HG03558 (cell line): Measurements from ENCODE around the gene ALPK1.
"Not testable (repeated sequence)": the region's sequence is repeated elsewhere in the genome, so short reads cannot be mapped to it uniquely, and the experiment has no call there.

Source experiments
- ATAC-seq: cut with Tn5 transposase; IDR thresholded peaks from one replicate; pipeline ENCODE4 v1.9.1; 2021; ENCODE audit warnings: moderate number of reproducible peaks; ENCODE audit not compliant: unreplicated experiment; ENCODE audit errors: extremely low read depth

The ALPK1 gene

DNA sequence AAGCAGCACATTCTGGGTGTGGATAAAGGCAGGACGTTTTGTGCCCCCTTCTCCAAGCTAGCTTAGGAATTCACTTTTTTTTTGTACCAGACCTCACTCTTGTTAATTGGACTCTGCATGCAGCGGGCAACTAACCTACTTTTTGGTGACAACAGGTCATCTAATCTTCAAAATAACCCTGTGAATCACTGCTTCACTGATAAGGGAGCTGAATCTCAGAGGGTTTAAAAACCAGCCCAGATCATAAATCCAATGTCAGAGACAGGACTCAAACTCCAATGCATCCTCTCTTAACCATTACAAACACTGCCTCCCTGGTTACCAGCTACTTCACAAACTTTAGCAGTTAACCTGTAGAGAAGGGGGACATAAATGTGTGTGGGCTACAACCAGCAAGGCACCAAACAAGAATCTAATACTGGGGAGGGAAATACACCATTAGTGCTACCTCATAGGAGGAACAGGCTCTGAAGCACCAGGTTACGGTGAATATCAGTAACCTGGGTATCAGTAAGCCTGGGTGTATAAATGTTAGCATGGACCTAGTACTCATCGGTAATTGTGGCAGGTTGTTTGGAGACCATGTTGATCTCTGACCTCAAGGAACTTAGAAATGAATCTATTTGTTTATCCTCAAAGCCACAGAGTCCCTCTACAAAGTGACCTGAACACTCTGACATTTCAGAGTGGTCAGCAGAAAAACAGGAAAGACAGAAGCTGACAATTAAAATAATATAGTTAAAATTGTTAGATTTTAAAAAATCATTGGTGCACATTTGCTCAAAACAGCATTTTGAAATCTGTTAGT is 14.1 kb upstream of the ALPK1 start:
- ATAC-seq, result no peak

DNA sequence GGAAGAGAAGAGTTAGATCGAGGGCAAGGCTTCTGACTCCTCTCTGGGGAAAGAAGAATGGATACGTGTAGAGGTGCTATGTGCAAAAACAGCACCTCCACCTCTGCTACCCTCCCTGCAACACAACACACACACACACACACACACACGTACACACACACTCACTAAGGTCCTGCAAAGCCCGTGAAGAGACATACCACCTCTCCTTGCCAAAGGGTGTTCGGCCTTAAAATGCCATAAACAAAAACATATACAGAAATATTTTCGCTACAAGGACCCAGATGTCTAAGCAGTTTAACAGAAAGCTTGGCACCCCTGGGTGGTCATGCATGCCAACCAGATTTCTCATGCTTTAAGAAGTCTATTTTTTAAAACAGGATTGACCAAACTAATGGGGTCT is 13.0 kb upstream of the ALPK1 start:
- ATAC-seq, result no peak

DNA sequence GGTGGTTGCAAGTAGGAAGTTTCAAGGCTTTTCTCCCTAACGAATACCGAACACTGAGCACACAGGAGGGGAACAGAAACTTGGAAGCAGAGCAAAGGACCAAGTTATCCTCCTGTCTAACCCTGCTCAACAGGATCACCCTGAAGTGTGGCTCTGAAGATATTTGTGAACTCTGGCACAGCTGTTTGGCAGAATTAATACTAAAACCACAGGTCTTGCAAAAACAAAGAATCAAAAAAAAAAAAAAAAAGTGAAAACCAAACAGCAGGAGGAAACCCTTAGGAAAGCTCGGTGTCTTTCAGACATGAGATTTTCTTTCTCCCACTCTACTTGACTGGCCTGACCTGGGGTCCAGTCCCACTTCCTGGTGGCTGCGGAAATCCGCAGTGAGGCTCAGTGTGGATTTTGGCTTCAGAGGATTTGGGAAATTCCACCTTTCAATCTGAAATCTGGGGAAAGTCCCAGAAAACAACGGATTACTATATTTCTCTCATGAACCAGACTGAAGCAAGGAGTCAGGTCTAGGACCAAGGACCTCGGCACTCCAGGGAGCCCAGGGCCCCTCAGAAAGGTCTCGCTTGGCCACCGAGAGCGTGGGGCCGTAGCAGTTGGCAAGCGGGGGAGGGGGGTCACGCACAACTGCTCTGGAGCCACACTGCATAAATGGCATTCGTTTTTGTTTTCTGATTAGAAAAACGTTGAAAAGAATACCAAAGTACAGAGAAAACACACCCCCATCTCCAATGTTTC is 12.3 kb upstream of the ALPK1 start:
- no peak for ATAC-seq

DNA sequence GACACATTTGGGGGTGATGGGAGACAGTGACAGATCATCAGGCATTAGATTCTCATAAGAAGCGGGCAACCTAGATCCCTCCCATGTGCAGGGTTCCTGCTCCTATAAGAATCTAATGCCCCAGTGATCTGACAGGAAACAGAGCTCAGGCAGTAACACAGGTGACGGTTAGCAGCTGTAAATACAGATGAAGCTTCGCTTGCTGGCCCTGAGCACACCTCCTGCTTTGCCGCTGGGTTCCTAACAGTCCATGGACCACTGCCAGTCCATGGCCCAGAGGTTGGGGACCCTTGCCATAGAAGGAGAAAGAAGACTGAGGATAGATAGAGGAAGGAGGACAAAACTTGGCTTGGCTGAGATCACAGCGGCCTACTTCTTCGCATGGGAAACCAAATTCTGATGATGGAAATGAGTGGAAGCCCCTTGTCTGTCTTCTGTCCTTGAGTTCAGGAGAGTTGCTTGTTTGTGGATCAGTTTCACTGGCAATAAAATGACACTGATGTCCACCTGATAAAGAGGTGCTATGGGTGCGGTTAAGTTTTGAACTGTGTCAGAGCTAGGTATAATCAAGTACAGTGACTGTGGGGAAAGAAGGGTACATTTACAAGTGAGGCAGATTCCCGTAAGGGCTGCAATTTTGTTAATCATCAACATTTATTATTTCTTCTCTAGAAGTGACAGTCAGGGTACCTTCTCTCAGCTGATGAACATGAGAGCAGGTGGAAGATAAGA is 9.7 kb upstream of the ALPK1 start:
- peak; percentile 14 for ATAC-seq

DNA sequence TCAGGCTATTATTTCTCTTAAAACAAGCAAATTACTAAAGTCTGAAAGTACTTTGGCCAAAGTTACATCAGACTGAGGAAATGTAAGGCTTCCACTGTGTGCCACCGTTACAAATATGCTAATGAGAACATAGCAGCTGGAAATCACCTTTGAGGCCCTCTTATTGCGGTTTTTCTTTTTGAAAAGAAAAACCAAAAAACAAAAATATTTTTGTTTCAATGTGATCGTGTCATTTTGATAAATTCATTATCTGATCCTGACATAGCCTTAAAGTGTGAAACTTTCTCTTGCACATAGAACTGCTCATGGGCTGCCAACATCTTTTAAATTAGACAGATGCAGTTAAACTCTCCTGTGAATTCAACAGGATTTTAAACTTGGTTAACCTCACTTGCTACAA is 8.7 kb upstream of the ALPK1 start:
- ATAC-seq, result no peak

DNA sequence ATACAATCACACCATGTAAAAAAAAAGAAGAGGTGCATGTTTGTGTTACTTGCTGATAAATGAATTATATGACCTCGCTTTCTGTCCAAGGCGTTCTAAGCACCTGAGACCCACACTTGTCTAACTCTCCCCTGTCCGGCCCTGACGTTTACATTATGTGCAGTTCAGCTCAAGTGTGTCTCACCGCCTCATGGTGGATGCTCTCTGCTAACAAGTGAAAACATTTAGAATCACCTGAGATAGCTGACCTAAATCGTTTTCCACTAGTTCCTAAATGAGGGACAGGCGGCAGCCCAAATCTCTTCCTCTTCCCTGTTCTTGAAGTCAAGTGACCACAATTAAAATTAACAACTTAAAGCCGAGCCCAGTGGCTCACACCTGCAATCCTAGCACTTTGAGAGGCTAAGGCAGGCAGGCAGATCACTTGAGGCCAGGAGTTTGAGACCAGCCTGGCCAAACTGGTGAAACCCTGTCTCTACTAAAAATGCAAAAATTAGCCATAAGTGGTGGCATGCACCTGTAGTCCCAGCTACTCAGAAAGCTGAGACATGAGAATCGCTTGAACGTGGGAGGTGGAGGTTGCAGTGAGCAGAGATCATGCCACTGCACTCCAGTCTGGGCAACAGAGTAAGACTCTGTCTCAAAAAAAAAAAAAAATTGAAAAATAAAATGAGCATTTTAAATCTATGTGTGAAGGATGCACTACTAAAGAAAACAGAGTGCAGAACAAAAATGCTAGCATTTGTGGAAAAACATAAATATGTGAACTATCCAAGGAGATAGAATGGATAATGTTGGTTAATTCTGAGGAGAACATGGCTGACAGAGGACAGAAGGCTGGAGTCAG is 7.5 kb upstream of the ALPK1 start:
- no peak for ATAC-seq

DNA sequence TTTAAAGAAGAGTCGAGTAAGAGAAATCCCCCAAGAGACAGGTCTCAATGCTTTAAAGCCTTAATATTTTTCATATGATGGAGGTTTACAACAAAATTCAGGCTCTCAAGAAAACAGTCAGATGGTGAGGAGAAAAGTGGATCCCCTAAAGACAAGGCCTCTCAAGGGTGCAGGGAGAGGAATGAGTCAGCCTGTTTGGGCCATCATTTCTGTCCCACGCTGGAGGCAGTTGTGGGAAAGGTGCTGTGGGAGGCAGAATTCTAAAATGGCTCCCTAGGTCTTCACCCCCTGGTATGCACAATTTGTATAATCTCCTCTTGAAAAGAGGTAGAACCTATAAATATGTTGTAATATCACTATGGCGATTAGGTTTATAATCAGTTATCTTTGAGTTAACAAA is 6.8 kb upstream of the ALPK1 start:
- no peak for ATAC-seq

DNA sequence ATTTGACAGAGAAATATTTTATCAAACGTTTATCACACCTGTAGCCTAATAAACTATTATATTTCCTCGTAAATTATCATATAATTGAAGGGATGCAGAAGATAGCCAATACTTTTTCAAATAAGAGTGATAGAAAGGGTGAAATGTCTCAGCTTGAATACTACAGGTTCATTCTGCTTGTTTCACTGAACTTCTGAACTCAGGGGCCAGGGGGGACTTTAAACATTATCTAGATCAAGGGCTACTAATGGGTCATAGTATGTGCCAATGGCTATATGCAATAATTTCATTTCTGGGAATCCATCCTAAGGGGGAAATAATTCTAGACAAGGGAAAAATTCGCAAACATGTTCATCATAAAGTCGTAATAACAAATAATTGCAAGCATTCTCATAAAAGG is 2.6 kb downstream of the ALPK1 start:
- ATAC-seq, result no peak

DNA sequence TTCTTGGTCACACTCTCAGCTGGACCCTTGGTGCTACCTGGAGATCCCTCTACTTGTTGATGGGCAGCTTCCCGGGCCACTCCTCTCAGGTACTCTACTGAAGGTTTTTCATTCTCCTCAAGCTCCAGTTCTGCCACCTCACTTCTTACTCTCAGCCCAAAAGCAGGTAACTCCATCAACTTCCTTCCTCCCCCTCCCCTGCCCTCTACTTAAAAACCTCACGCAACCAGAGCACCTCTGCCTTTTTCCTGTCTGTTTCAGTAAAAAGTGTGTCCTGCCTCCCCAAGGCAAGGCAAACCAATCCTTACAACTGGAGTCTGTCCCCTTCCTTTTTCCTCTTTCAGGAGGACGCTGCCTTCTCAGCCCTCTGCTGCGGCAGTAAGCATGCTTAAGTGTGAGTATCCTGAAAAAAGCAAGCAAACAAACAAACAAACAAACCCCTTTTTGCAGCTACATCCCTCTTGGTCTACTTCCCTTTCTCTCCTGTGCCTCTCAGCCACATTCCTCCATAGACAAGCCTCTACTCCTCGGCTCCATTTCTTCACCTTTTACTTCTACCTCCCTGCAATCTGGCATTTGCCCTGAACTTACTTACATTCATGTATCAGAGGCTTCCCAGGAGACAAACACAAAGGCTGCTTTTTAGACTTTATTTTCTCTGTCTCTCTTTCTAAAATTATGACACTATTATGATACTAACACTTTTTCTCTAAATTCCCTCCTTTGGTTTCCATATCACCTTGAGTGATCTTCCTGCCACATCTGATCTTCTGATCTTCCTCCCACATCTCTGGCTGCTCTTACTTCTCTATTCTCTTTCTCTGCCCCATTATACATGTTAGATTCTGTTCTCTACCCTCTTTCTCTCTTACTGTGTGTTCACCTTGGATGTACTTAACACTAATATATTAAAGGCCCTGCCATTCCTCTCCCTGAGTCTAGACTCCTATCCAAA is 5.4 kb downstream of the ALPK1 start:
- ATAC-seq, result no peak

DNA sequence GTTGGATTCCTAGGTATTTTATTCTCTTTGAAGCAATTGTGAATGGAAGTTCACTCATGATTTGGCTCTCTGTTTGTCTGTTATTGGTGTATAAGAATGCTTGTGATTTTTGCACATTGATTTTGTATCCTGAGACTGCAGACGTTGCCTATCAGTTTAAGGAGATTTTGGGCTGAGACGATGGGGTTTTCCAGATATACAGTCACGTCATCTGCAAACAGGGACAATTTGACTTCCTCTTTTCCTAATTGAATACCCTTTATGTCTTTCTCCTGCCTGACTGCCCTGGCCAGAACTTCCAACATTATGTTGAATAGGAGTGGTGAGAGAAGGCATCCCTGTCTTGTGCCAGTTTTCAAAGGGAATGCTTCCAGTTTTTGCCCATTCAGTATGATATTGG is 8.3 kb downstream of the ALPK1 start:
- not testable (repeated sequence) for ATAC-seq

DNA sequence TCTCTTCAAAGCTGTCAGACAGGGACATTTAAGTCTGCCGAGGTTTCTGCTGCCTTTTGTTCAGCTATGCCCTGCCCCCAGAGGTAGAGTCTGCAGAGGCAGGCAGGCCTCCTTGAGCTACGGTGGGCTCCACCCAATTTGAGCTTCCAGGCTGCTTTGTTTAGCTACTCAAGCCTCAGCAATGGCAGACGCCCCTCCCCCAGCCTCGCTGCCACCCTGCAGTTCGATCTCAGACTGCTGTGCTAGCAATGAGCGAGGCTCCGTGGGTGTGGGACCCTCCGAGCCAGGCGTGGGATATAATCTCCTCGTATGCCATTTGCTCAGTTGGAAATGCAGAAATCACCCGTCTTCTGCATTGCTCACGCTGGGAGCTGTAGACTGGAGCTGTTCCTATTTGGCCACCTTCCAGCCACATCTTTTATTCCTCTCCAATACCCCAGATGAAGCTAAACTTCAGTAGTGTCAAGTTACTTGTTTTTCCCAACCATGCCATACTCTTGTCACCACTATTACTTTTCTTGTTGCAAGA is 12.2 kb downstream of the ALPK1 start:
- not testable (repeated sequence) for ATAC-seq

DNA sequence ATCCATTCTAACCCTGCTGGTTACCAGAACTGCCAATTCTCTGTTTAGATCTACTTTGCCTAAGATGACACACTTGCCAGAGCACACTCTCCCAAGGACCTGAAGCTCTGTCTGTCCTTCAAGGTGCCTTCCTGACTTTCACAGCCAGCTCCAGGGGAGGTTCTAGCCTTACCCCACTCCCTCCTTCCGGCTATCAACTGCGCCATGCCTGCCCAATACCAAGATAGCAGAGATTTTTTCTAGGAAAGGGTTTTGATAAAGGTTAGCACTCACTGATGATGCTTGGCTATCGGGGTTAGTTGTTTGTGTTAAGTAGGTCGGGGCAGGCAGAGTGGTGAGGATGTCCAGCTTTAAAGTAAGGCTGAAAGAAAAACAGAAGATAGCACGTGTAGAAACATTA is 14.3 kb downstream of the ALPK1 start:
- ATAC-seq, result no peak

DNA sequence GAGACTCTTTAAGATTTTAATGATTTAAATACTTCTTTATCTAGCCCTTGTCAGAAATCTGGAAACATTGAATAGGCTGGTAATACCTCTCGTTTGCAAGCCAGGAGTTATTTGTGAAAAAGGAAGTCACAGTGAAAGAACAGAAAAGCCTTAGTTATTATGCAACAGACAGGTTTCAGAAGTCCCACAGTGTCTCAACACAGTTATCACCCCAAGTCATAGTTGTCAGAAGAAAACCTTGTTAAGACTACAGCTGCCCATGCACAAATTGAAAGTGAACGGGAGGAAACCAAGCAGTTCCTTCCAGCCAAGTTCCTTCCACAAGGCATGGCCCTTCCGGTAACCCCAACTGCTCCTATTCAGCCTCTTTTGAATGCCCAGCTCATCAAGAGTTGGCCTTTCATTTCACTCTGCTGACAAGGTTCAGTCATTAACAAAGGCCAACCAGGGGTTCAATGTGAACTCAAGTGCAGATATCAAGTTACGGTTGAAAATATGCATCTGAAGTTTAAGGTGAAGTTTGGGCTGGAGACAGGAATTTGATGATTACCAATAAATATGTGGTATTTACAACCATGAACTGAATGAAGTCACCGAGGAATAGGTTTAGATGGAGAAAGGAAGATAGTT is 15.6 kb downstream of the ALPK1 start:
- peak; percentile 94 for ATAC-seq

DNA sequence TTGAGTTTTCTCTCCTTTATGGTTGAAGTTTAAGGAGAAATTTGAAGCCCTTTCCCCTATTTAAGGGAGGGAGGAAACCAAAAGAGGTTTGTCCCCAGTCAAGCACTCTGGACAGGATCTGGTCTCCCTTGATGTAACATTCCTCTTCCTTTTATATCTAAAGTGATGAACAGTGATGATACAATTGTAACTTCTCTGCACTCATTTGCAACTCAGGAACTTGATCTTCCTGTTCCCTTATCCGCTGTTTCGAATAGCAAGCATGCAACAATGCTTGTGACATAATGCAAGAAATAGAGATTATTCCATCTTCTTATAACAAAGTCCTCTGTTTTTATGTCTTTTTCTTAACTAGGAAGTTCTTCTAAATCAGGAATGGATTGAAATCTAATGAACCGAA is 18.3 kb downstream of the ALPK1 start:
- ATAC-seq, result no peak

DNA sequence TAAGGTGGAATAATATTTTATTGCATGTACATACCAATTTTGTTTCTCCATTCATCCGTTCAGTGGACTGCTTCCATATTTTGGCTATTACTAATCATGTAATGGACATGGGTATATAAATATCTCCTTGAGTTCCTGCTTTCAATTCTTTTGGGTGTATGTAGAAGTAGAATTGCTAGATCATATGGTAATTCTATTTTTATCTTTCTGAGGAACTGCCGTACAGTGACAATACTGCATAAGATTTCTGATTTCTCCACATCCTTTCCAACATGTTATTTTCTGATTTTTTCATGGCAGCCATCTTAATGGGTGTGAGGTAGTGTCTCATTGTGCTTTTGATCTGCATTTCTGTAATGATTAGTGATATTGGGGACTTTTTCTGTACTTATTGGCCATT is 19.2 kb downstream of the ALPK1 start:
- no peak for ATAC-seq

DNA sequence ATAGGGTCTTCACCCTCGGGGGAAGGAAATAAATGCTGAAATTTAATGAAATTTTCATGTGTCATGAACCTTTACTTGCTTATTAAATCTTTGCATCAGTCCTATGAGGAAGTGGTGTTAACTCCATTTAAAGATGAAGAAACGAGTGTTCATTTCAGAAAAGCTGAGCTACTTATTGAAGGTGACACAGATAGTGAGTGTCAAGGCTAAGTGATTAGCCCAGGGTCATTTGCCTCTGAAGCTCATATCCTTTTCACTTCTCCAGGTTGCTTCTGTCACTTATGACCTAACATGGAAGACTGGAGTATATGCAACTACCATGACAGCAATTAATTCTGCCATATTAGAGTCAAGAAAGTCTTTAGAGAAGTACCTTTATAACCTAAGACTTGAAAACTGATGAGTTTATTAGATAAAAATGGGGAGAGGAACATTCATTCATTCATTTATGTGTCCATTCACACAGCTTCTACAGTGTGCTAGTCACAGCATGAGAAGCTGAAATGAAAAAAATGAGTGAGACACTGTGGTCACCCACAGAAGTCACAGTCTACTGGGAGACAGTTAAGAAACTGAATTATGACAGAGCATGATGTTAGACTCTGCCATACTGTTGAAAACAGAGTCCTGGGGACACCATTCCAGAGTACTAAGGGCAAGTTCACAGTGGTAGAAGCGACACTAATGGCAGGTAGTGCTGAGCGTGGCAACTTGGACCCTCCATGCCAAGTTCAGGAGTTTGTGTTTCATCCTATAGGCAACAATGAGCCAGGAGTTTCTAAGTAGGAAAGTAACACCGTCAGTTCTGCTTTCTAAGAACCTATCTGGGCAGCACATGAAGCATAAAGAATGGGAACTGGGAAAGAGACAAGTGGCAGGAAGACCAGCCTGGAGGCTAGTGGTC is 21.3 kb downstream of the ALPK1 start:
- ATAC-seq, result peak; percentile 97
